ENCODE results near the gene EXD2.
"Not testable (repeated sequence)": the region's sequence is repeated elsewhere in the genome, so short reads cannot be mapped to it uniquely, and the experiment has no call there.

Gene EXD2

DNA sequence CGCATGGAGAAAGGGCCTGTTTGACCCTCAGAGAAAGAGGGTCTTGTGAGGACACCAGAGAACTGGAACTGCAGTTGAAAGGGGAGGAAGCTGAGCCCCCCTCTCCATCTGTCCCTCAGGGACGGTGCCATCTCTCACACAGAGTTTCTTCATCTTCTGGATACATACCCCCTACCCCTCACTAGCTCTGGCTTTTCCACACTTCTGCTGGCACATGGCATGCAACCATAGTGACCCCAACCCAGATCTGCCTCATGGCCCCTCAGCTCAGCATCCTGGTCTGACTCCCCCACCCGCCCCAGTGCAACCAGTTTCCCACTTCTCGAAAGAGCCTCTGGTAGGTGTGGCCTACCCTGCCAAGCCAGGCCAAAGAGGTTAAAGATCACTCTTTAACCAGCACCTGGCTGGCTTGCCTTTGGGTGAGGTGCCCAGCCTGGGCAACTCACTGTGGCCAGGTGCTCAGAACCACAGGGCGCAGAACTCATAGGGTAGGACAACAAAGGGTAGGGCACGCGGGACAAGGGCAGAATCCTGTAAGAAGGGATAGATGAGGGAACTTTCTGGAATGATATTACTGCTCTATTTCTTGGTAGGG is 94.5 kb downstream of the EXD2 start:
- DNase-seq, result no peak

- no peak for DNase-seq
These were observed 96.1 kb downstream of the EXD2 start for GRCh38 chr14:69287098-69288010.

DNA sequence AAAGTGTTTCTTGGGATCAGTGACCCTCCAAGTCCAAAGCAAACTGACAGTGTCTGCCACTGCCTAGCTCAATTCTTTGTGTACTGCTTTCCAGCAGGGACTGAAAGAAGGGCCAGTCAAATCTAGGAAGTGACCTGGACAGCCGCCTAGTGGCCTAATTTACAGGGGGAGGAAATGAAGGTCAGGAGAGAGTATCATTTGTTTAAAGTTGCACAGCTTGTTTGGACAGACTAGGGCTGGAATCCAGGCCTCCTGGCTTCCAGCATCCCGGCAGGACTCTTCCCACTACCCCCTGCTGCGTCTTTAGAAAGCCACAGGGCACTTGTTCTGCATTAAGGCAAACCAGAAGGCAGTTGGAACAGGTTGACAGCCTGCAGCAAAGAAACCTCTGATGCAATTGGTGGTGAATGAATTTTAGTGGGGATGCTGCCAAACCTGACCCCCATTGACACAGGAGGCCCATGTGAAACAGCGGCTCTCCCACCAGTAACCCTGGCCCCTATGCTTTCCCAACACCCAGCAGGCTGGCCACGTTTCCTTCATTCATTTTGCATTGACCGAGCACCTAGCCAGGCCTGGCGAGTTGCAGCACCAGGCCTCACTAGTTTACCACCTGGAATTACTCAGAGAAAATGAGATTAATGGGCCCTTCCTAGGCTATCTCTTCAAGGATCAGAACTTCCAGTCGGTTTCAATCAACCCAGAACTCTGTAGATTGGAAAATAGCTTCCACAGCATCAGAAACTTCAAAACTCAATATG is 96.9 kb downstream of the EXD2 start:
- no peak for DNase-seq

DNA sequence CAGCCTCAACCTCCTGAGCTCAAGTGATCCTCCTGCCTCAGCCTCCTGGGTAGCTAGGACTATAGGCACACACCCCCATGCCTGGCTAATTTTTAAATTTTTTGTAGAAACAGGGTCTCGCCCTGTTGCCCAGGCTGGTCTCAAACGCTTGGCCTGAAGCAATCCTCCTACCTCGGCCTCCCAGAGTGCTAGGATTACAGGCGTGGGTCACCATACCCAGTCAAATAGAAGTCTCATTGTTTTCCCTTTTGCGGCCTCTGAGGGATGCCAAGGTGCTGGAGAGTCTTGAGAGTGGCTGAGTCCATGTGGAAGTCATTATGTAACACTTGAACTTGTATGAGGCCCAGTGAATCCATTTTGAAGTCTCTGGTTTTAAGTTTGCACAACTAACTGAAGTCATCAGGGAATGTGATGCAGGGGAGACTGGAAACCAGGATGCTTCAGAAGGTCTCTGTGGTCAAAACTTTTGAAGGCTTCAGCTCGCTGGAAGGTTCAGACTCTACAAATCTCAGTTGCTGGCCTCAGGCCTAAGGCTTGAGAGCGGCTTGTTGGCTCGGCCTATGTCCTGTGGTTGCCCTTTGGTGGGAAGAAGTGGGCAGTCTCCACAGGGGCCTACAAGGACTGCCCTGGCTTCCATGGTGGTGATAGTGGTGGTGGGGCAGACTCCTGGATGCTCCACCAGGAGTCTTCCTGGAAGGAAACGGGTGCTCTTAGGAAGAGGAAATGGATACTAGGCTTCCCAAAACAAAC is 97.8 kb downstream of the EXD2 start:
- no peak for DNase-seq

GRCh38 chr14:69289811-69290520 is 98.7 kb downstream of the EXD2 start:
- DNase-seq, result no peak

- DNase-seq, result not testable (repeated sequence)
These were observed 99.6 kb downstream of the EXD2 start for GRCh38 chr14:69290881-69291280.

DNA sequence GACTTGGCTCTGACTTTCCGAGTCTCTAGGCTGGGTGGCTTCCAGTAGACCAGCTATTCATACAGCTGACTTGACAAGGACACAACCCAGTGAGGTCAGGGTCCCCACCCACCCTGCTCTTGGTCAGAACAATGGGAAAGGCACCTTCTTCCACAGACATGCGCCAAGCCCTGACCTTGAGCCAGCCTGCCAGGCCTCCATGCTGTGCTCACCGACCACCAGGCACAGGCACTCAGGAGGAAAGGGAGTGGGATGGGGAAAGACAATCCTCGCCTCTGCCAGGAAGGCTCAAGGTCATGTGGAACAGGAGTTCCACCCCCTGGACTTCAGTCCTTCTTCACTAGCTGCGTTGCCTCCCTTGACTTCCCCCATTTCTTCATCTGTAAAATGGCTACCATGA is 100.1 kb downstream of the EXD2 start:
- no peak for DNase-seq

DNA sequence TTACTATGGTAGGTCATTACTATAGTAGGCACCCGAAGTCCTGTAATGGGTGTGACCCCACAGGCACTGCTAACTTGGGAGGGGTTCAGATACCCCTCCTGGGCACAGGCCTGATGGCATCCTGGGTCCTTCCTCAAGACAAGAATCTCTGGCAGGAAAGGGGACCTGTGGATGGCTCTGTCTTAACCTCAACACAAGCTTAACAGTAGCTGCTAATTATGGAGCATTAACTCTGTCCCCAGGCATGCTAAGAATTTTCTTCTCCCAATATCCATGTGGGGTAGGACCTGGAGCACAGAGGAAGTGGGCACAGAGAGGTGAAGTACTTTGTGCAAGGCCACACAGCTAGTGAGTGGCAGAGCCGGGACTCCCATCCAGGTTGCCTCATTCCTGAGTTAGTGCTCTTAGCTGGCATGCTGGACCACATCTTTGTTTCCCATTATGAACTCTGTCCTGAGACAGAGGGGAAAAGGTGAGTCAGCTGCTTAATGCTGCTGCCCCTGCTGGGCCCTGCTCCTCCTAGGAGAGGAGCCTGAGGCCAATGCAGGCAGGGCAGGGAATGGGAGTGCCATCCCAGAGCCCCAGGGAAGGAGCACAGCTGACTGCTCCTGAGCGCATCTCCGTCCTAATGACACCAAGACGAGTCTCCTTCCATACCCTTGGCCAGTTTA is 100.7 kb downstream of the EXD2 start:
- DNase-seq, result no peak
